ENCODE results near the gene TCERG1L.

TCERG1L gene

GRCh38 chr10:131314148-131314547 is 2.6 kb upstream of the TCERG1L start:
- no peak for DNase-seq

GRCh38 chr10:131313377-131313776 is 1.9 kb upstream of the TCERG1L start:
- no peak for DNase-seq

GRCh38 chr10:131312478-131312836 is 936 bp upstream of the TCERG1L start:
- DNase-seq: no peak

- no peak for DNase-seq
Measured at GRCh38 chr10:131311402-131311660, 190 bp downstream of the TCERG1L start.

GRCh38 chr10:131310551-131311401 is 745 bp downstream of the TCERG1L start:
- DNase-seq: no peak

- no peak for DNase-seq
Measured at GRCh38 chr10:131310142-131310541, 1.4 kb downstream of the TCERG1L start.

- no peak for DNase-seq
Measured at GRCh38 chr10:131300508-131300907, 11.0 kb downstream of the TCERG1L start.

GRCh38 chr10:131290781-131291180 is 20.7 kb downstream of the TCERG1L start:
- no peak for DNase-seq

- no peak for DNase-seq
Measured at GRCh38 chr10:131288648-131289047, 22.9 kb downstream of the TCERG1L start.

GRCh38 chr10:131282961-131283360 is 28.6 kb downstream of the TCERG1L start:
- DNase-seq: no peak

GRCh38 chr10:131280101-131280500 is 31.4 kb downstream of the TCERG1L start:
- DNase-seq: no peak

GRCh38 chr10:131279516-131279915 is 32.0 kb downstream of the TCERG1L start:
- DNase-seq: no peak

GRCh38 chr10:131277969-131278368 is 33.6 kb downstream of the TCERG1L start:
- no peak for DNase-seq

- DNase-seq: no peak
Measured at GRCh38 chr10:131277278-131277677, 34.2 kb downstream of the TCERG1L start.

GRCh38 chr10:131275691-131276090 is 35.8 kb downstream of the TCERG1L start:
- no peak for DNase-seq

GRCh38 chr10:131274883-131275282 is 36.6 kb downstream of the TCERG1L start:
- DNase-seq: no peak

GRCh38 chr10:131274133-131274880 is 37.2 kb downstream of the TCERG1L start:
- no peak for DNase-seq

- DNase-seq: no peak
Measured at GRCh38 chr10:131273476-131273875, 38.0 kb downstream of the TCERG1L start.

- DNase-seq: no peak
Measured at GRCh38 chr10:131272897-131273451, 38.5 kb downstream of the TCERG1L start.

GRCh38 chr10:131271966-131272365 is 39.6 kb downstream of the TCERG1L start:
- no peak for DNase-seq

GRCh38 chr10:131271195-131271880 is 40.2 kb downstream of the TCERG1L start:
- DNase-seq: no peak

GRCh38 chr10:131270461-131271190 is 40.9 kb downstream of the TCERG1L start:
- no peak for DNase-seq

Measured in DMS 273 treated with DMSO at 0.1 percent for 48 hours (cell line).